Endometrial microvascular endothelial cells (primary cell): ENCODE measurements around the gene E2F3. TPM values are rescaled to one million over a fixed set of nuclear protein-coding genes. Genes with fewer than 3 reads are reported as not detected.

Source experiments
- in situ Hi-C: cut with HindIII; loops from 2 replicates; pipeline ENCODE4 v1.10.0; 2017; ENCODE audit warnings: low sequenced_read_pairs, low pct_unique_long_range_greater_than_20kb; ENCODE audit errors: inconsistent ontology term
- total RNA-seq: library from RNA; depleted of rRNA; stranded (reverse); fragments of >200 nt; gene quantifications from one replicate; pipeline ENCODE4 v1.2.3, GENCODE V29; 2015; ENCODE audit errors: inconsistent ontology term

E2F3 gene
- total RNA-seq, 1 donor from 2014 or later = 7.5 TPM

- in situ Hi-C loops = loop anchor here (25.0 kb wide), 1 partner anchor 128 kb away; the partner anchor contains the start of gene E2F3
These were observed 139.0 kb downstream of the E2F3 start for GRCh38 chr6:20540683-20541082.

GRCh38 chr6:20541382-20541781 lies 139.7 kb downstream of the E2F3 start:
- in situ Hi-C loops = loop anchor here (25.0 kb wide), 1 partner anchor 129 kb away; the partner anchor contains the start of gene E2F3

GRCh38 chr6:20542927-20543602 lies 141.4 kb downstream of the E2F3 start:
- in situ Hi-C loops = loop anchor here (25.0 kb wide), 1 partner anchor 131 kb away; the partner anchor contains the start of gene E2F3

Other genes with a start within 250 kb of the E2F3 start
- gene MBOAT1, start 189.4 kb upstream of the E2F3 start, total RNA-seq = 5.3 TPM
- 15.4 TPM for gene CDKAL1, start 132.6 kb downstream of the E2F3 start, total RNA-seq